NCI-H526 treated with DMSO at 0.1 percent for 48 hours (cell line): ENCODE measurements around the gene RUNX1.

ENCODE experiments used
- DNase-seq: peaks from one replicate; lab custom pipeline; 2025; lab: John Stamatoyannopoulos, UW

RUNX1 gene

GRCh38 chr21:34946385-34946840, 102.7 kb downstream of the RUNX1 start:
- DNase-seq = no peak

- no peak for DNase-seq
Observed at GRCh38 chr21:34945288-34945687, 103.8 kb downstream of the RUNX1 start.

- DNase-seq = no peak
Observed at GRCh38 chr21:34944015-34944755, 104.9 kb downstream of the RUNX1 start.

- DNase-seq = no peak
Observed at GRCh38 chr21:34942911-34943310, 106.2 kb downstream of the RUNX1 start.

- no peak for DNase-seq
Observed at GRCh38 chr21:34941162-34941561, 107.9 kb downstream of the RUNX1 start.

- DNase-seq = no peak
Observed at GRCh38 chr21:34939673-34940331, 109.3 kb downstream of the RUNX1 start.

GRCh38 chr21:34938089-34938764, 110.9 kb downstream of the RUNX1 start:
- DNase-seq = no peak

GRCh38 chr21:34936883-34937563, 112.1 kb downstream of the RUNX1 start:
- no peak for DNase-seq

- DNase-seq = no peak
Observed at GRCh38 chr21:34936371-34936789, 112.7 kb downstream of the RUNX1 start.

GRCh38 chr21:34935898-34936297, 113.2 kb downstream of the RUNX1 start:
- DNase-seq = no peak

GRCh38 chr21:34935452-34935851, 113.7 kb downstream of the RUNX1 start:
- DNase-seq = no peak

- no peak for DNase-seq
Observed at GRCh38 chr21:34934350-34934749, 114.8 kb downstream of the RUNX1 start.

- DNase-seq = no peak
Observed at GRCh38 chr21:34933609-34934335, 115.3 kb downstream of the RUNX1 start.

GRCh38 chr21:34932233-34932632, 116.9 kb downstream of the RUNX1 start:
- DNase-seq = no peak

- no peak for DNase-seq
Observed at GRCh38 chr21:34930971-34931370, 118.1 kb downstream of the RUNX1 start.

GRCh38 chr21:34928637-34929036, 120.5 kb downstream of the RUNX1 start:
- DNase-seq = no peak

- DNase-seq = no peak
Observed at GRCh38 chr21:34927992-34928391, 121.1 kb downstream of the RUNX1 start.

- no peak for DNase-seq
Observed at GRCh38 chr21:34926803-34927467, 122.2 kb downstream of the RUNX1 start.

GRCh38 chr21:34925597-34925996, 123.5 kb downstream of the RUNX1 start:
- DNase-seq = no peak

GRCh38 chr21:34924771-34925419, 124.2 kb downstream of the RUNX1 start:
- DNase-seq = no peak

- no peak for DNase-seq
Observed at GRCh38 chr21:34924194-34924593, 124.9 kb downstream of the RUNX1 start.
